ENCODE results near the gene C10orf143. TPM values are rescaled to one million over a fixed set of nuclear protein-coding genes. Genes with fewer than 3 reads are reported as not detected.

C10orf143 gene
- total RNA-seq, 2 experiments from 2014 or later: 4.4 to 5.1 TPM

Other genes starting within 250 kb of the C10orf143 start
- gene EBF3, start 146.6 kb downstream of the C10orf143 start, total RNA-seq: not detected
- gene GLRX3, start 25.6 kb upstream of the C10orf143 start, total RNA-seq: 100 to 1,000 TPM; 109 to 121 TPM